Endothelial cell of umbilical vein (primary cell): ENCODE data around the gene BNC2.

Experiments used
- CTCF ChIP-seq, 2 donors: IDR thresholded peaks; 1 replicate in 1 of 2; 2 replicates in 1 of 2; pipeline ENCODE4 v1.5.1; 2011; ENCODE audit warnings: low read length in 2 of 2, mild to moderate bottlenecking in 2 of 2, moderate library complexity in 2 of 2, control low read depth in 1 of 2, inconsistent platforms in 1 of 2, low read depth in 1 of 2; ENCODE audit not compliant: insufficient read depth in 1 of 2; ENCODE audit errors: extremely low read depth in 1 of 2
- POLR2A ChIP-seq: IDR thresholded peaks from 2 replicates; pipeline ENCODE4 v1.6.1; 2012; ENCODE audit warnings: low read depth, mild to moderate bottlenecking, control low read depth, low read length

GRCh38 chr9:16450578-16450977 is 419.9 kb downstream of the BNC2 start:
- TF ChIP-seq POLR2A (no peak), CTCF (IDR thresholded peaks at IDR 0.05; ENCODE audit: extremely low read depth in 1 of 2, insufficient read depth in 1 of 2, low read depth in 1 of 2, low read length in 2 of 2) (no peak)
